Prostate gland (tissue), 2 donors: ENCODE data around the gene RHBDL1.

Experiments
- POLR2A ChIP-seq: fragments of 450-650 bp; IDR thresholded peaks from one replicate; pipeline ENCODE4 v1.6.1; 2016; ENCODE audit warnings: antibody characterized with exemption, mild to moderate bottlenecking
- POLR2AphosphoS5 ChIP-seq: sonication (generic); formaldehyde crosslinking; IDR thresholded peaks from one replicate; pipeline ENCODE4 v1.6.1; 2017; ENCODE audit warnings: antibody characterized with exemption
- TF ChIP-seq, protein P1 (sequence below), 4 experiments: fragments of 200-600 bp in 2 of 4; fragments of 450-650 bp in 2 of 4; sonication (generic) in 2 of 4; IDR thresholded peaks; 1 replicate in 3 of 4; 2 replicates in 1 of 4; pipeline ENCODE4 v1.5.1; 2016 to 2019; ENCODE audit warnings: antibody characterized with exemption in 4 of 4, mild to moderate bottlenecking in 2 of 4, moderate library complexity in 2 of 4

DNA sequence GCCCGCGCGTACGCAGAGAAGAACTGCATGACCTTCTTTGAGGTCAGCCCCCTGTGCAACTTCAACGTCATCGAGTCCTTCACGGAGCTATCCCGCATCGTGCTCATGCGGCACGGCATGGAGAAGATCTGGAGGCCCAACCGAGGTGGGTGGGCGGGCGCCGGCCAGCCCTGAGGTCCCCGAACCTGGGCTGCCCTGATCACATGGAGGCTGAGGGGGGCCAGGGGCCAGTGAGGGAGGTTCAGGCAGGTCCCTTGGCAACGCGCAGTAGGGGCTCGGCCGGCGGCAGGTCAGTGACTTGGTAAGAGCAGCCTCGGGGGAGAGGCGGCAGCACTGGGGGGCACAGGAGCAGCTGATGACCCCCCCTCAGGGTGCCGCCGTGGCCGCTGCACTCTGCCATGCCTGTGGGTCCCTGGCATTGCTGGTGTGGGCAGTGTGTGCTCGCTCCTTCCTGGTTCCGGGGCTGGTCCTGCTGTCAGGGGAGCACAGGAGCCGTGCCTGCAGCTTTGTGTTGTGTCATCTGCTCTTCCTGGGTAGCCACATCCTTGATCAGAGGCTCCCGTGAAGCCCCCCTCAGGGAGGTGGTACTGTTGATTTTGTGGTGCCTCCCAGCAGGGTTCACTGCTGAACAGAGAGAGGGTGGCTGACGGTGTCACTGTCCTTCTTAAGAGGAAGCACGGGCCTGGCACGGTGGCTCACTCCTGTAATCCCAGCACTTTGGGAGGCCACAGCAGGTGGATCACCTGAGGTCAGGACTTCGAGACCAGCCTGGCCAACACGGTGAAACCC lies 49.3 kb upstream of the RHBDL1 start:
- TF ChIP-seq, protein P1, sequence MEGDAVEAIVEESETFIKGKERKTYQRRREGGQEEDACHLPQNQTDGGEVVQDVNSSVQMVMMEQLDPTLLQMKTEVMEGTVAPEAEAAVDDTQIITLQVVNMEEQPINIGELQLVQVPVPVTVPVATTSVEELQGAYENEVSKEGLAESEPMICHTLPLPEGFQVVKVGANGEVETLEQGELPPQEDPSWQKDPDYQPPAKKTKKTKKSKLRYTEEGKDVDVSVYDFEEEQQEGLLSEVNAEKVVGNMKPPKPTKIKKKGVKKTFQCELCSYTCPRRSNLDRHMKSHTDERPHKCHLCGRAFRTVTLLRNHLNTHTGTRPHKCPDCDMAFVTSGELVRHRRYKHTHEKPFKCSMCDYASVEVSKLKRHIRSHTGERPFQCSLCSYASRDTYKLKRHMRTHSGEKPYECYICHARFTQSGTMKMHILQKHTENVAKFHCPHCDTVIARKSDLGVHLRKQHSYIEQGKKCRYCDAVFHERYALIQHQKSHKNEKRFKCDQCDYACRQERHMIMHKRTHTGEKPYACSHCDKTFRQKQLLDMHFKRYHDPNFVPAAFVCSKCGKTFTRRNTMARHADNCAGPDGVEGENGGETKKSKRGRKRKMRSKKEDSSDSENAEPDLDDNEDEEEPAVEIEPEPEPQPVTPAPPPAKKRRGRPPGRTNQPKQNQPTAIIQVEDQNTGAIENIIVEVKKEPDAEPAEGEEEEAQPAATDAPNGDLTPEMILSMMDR (IDR thresholded peaks at IDR 0.05): no peak
- TF ChIP-seq POLR2A (no peak), POLR2AphosphoS5 (no peak)
